B cell (primary cell): ENCODE data around the gene AHNAK. TPM values are rescaled to one million over a fixed set of nuclear protein-coding genes. Genes with fewer than 3 reads are reported as not detected.

Experiments
- ATAC-seq: fragments of 200-7000 bp; cut with Tn5 transposase; one replicate; pipeline ENCODE4 v1.10.0; 2021; ENCODE audit warnings: low read depth, mild to moderate bottlenecking, moderate number of reproducible peaks, moderate library complexity
- CTCF ChIA-PET: fragments of 350-600 bp; sonication (Branson Sonifier 250); formaldehyde crosslinking; loops from one replicate; lab custom pipeline; 2021; ENCODE audit warnings: antibody characterized with exemption, inconsistent platforms; lab: Charles Lee
- POLR2A ChIA-PET: fragments of 350-600 bp; sonication (Branson Sonifier 250); formaldehyde crosslinking; loops from one replicate; lab custom pipeline; 2021; ENCODE audit warnings: antibody characterized with exemption; lab: Charles Lee
- DNase-seq: peaks from one replicate; pipeline ENCODE4 v3.0.0; 2013
- H2AFZ ChIP-seq: 2 replicates; pipeline ENCODE4 v1.6.1; 2012; ENCODE audit warnings: mild to moderate bottlenecking, low read depth, low read length; ENCODE audit not compliant: insufficient read depth, poor library complexity, severe bottlenecking
- H3K27ac ChIP-seq, 2 donors: 1 replicate in 1 of 2; 2 replicates in 1 of 2; pipeline ENCODE4 v1.5.1; 2012 to 2013; ENCODE audit warnings: low read length in 2 of 2, mild to moderate bottlenecking in 2 of 2, moderate library complexity in 1 of 2
- H3K27me3 ChIP-seq, 4 experiments: fragments of 200-600 bp in 1 of 4; sonication (generic) in 1 of 4; replicated peaks in 1 of 4; 1 replicate in 2 of 4; 2 replicates in 2 of 4; pipeline versions ENCODE4 v1.6.1 to v1.7.0; 2013 to 2016; ENCODE audit warnings: low read length in 3 of 4, mild to moderate bottlenecking in 2 of 4, mixed read lengths in 1 of 4, moderate library complexity in 1 of 4; ENCODE audit not compliant: insufficient read depth in 4 of 4, control insufficient read depth in 3 of 4; ENCODE audit errors: control extremely low read depth in 1 of 4
- H3K36me3 ChIP-seq, 2 experiments: replicated peaks in 1 of 2; 1 replicate in 1 of 2; 2 replicates in 1 of 2; pipeline versions ENCODE4 v1.6.1 to v1.7.1; 2013; ENCODE audit warnings: low read length in 1 of 2; ENCODE audit not compliant: insufficient read depth in 2 of 2, control insufficient read depth in 1 of 2; ENCODE audit errors: control extremely low read depth in 1 of 2, extremely low read depth in 1 of 2
- H3K4me1 ChIP-seq, 2 donors: fragments of 200-600 bp in 1 of 2; sonication (generic) in 1 of 2; 1 replicate in 1 of 2; 2 replicates in 1 of 2; pipeline versions ENCODE4 v1.5.1 to v1.6.1; 2013 to 2017; ENCODE audit warnings: low read length in 2 of 2; ENCODE audit not compliant: control insufficient read depth in 2 of 2, insufficient read depth in 2 of 2
- H3K4me2 ChIP-seq: replicated peaks from 2 replicates; pipeline ENCODE3; 2012; ENCODE audit warnings: mild to moderate bottlenecking, low read depth, low read length; ENCODE audit not compliant: poor library complexity, severe bottlenecking
- H3K4me3 ChIP-seq, 5 experiments: fragments of 200-600 bp in 1 of 5; sonication (generic) in 1 of 5; 1 replicate in 3 of 5; 2 replicates in 2 of 5; pipeline versions ENCODE4 v1.5.1 to v1.7.0; 2011 to 2016; ENCODE audit warnings: low read length in 4 of 5, mild to moderate bottlenecking in 4 of 5, low read depth in 2 of 5, control low read depth in 1 of 5, moderate library complexity in 1 of 5; ENCODE audit not compliant: insufficient read depth in 1 of 5; ENCODE audit errors: control extremely low read depth in 1 of 5, extremely low read depth in 1 of 5
- H3K79me2 ChIP-seq: fragments of 200-600 bp; sonication (generic); one replicate; pipeline ENCODE4 v1.6.0; 2016; ENCODE audit warnings: low read length; ENCODE audit not compliant: control insufficient read depth, insufficient read depth
- H3K9ac ChIP-seq: fragments of 200-600 bp; sonication (generic); 2 replicates; pipeline ENCODE4 v1.6.1; 2017; ENCODE audit warnings: mild to moderate bottlenecking, low read length, moderate library complexity
- H3K9me3 ChIP-seq, 3 donors: one replicate each; pipeline versions ENCODE4 v1.6.1 to v1.7.1; 2013; ENCODE audit warnings: low read length in 2 of 3; ENCODE audit not compliant: control insufficient read depth in 2 of 3, insufficient read depth in 1 of 3; ENCODE audit errors: control extremely low read depth in 1 of 3
- H4K20me1 ChIP-seq: 2 replicates; pipeline ENCODE4 v1.6.0; 2012; ENCODE audit warnings: mild to moderate bottlenecking, low read length; ENCODE audit not compliant: insufficient read depth, control insufficient read depth, poor library complexity, severe bottlenecking
- H3K27ac Mint-ChIP-seq: one replicate; pipeline ENCODE4 v1.8.0; 2021; ENCODE audit warnings: mixed read lengths
- H3K27me3 Mint-ChIP-seq: one replicate; pipeline ENCODE4 v1.8.0; 2021; ENCODE audit warnings: mixed read lengths
- H3K4me1 Mint-ChIP-seq: one replicate; pipeline ENCODE4 v1.8.0; 2021; ENCODE audit warnings: mixed read lengths
- H3K4me3 Mint-ChIP-seq: one replicate; pipeline ENCODE4 v1.8.0; 2021; ENCODE audit warnings: mixed read lengths
- H3K9me3 Mint-ChIP-seq: one replicate; pipeline ENCODE4 v1.8.0; 2022; ENCODE audit warnings: mixed read lengths; ENCODE audit not compliant: insufficient read depth
- EZH2 ChIP-seq: IDR thresholded peaks from 2 replicates; pipeline ENCODE4 v1.6.1; 2012; ENCODE audit warnings: borderline replicate concordance, low read depth, mild to moderate bottlenecking, moderate library complexity, low read length; ENCODE audit not compliant: insufficient read depth, poor library complexity, severe bottlenecking
- WGBS: methylation state at CpG from one replicate; pipeline ENCODE4 v1.1.5; 2013; ENCODE audit warnings: missing lambda C conversion rate; ENCODE audit not compliant: insufficient coverage; 5-methylcytosine and 5-hydroxymethylcytosine counted together
- intact Hi-C: fragments of 100-400 bp; cut with micrococcal nuclease; formaldehyde crosslinking; loops from one replicate; pipeline ENCODE4 v1.10.0; 2022
- polyA plus RNA-seq: library from polyadenylated mRNA; depleted of rRNA; stranded (reverse); fragments of >200 nt; gene quantifications from 2 replicates; pipeline ENCODE4 v1.2.3, GENCODE V29; 2012
- total RNA-seq, 2 donors: library from RNA; stranded (reverse); fragments of 120-200 nt in 1 of 2; gene quantifications; 1 replicate in 1 of 2; 2 replicates in 1 of 2; pipeline versions ENCODE4 v1.2.3 to v1.2.4, GENCODE V29; 2013 to 2022
- TF ChIP-seq, protein P1 (sequence below): fragments of 200-600 bp; IDR thresholded peaks from one replicate; pipeline ENCODE4 v1.8.0; 2022; ENCODE audit warnings: antibody characterized with exemption, mild to moderate bottlenecking

The AHNAK gene
- total and polyA plus RNA-seq, 2 donors (not counting 1 experiment from before 2014, with no cell fraction given): 63.7 to 229 TPM

GRCh38 chr11:62420882-62421281 lies 125.7 kb downstream of the AHNAK start:
- H3K27ac ChIP-seq: no peak overlapping the region
- no peaks in the 10 kb centered on the region for H3K79me2 ChIP-seq
- no CpG with 5 or more reads among the region's 3 CpGs for WGBS
- TF ChIP-seq, protein P1, sequence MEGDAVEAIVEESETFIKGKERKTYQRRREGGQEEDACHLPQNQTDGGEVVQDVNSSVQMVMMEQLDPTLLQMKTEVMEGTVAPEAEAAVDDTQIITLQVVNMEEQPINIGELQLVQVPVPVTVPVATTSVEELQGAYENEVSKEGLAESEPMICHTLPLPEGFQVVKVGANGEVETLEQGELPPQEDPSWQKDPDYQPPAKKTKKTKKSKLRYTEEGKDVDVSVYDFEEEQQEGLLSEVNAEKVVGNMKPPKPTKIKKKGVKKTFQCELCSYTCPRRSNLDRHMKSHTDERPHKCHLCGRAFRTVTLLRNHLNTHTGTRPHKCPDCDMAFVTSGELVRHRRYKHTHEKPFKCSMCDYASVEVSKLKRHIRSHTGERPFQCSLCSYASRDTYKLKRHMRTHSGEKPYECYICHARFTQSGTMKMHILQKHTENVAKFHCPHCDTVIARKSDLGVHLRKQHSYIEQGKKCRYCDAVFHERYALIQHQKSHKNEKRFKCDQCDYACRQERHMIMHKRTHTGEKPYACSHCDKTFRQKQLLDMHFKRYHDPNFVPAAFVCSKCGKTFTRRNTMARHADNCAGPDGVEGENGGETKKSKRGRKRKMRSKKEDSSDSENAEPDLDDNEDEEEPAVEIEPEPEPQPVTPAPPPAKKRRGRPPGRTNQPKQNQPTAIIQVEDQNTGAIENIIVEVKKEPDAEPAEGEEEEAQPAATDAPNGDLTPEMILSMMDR: no peak
- no peak for TF ChIP-seq EZH2
- H3K4me1 Mint-ChIP-seq: peaks cover 3% of the 10 kb centered on the region
- H4K20me1 ChIP-seq: no peaks in the 10 kb centered on the region
- no peak for ATAC-seq
- H3K4me3 Mint-ChIP-seq: no peak overlapping the region
- ChIA-PET CTCF (interaction anchor here (10.8 to 11.8 kb wide), 2 partner anchors 120 to 139 kb away, joined by 207 to 339 read pairs; no protein-coding TSS in a partner anchor), POLR2A (interaction anchor here (0.5 kb wide), 1 partner anchor 24 kb away, joined by 3 read pairs; no protein-coding TSS in a partner anchor)
- peaks cover 4 to 7% of the 10 kb centered on the region in 2 donors for H3K4me1 ChIP-seq
- no peak for DNase-seq
- H2AFZ ChIP-seq: no peak overlapping the region
- no peak overlapping the region for H3K27ac Mint-ChIP-seq
- H3K36me3 ChIP-seq: no peaks in the 10 kb centered on the region
- H3K9me3 ChIP-seq: no peaks in the 10 kb centered on the region
- H3K4me3 ChIP-seq: no peak overlapping the region
- no peak overlapping the region for H3K4me2 ChIP-seq
- intact Hi-C loops: loop anchor here (5.0 kb wide), 1 partner anchor 461 kb away; the partner anchor contains the start of gene SLC3A2
- H3K27me3 Mint-ChIP-seq: peaks cover 11% of the 10 kb centered on the region
- peaks cover 0 to 2% (median 0%) of the 10 kb centered on the region in 4 experiments for H3K27me3 ChIP-seq
- no peaks in the 10 kb centered on the region for H3K9me3 Mint-ChIP-seq
- H3K9ac ChIP-seq: no peak overlapping the region

DNA sequence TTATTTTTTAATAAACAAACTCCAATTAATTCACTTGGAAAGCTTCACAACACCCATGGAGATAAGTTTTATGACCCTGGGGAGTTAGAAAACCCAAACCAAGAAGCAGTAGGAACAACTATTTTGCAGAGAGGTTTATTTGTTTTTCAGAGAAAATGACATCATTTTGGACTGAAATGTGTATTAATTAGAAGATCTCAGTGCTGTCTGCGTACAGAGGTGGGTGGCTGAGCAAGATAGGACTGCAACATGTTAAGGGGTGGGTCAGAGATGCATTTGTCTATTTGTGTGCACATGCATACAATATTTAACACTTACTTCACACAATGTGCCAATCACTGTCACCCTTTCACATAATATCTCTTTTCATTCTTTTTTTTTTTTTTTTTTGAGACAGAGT lies 126.7 kb downstream of the AHNAK start:
- peaks cover 11% of the 10 kb centered on the region for H3K27me3 Mint-ChIP-seq
- Histone ChIP-seq H3K9me3 (no peaks in the 10 kb centered on the region), H3K79me2 (no peaks in the 10 kb centered on the region), H3K4me2 (no peak overlapping the region), H3K36me3 (no peaks in the 10 kb centered on the region), H4K20me1 (no peaks in the 10 kb centered on the region), H3K9ac (no peak overlapping the region), H3K4me1 (peaks cover 4 to 6% of the 10 kb centered on the region in 2 donors), H3K27me3 (peaks cover 0 to 2% (median 0%) of the 10 kb centered on the region in 4 experiments), H3K4me3 (no peak overlapping the region), H3K27ac (no peak overlapping the region), H2AFZ (no peak overlapping the region)
- WGBS: 80% methylated on average over 1 of the region's 1 CpG
- peaks cover 3% of the 10 kb centered on the region for H3K4me1 Mint-ChIP-seq
- intact Hi-C loops: loop anchor here (5.0 kb wide), 1 partner anchor 462 kb away; the partner anchor contains the start of gene SLC3A2
- no peaks in the 10 kb centered on the region for H3K9me3 Mint-ChIP-seq
- no peak for DNase-seq
- no peak for ATAC-seq
- no peak overlapping the region for H3K4me3 Mint-ChIP-seq
- POLR2A ChIA-PET: no interaction called here
- H3K27ac Mint-ChIP-seq: no peak overlapping the region
- TF ChIP-seq, protein P1: no peak
- TF ChIP-seq EZH2: no peak
- CTCF ChIA-PET: interaction anchor here (1.3 to 11.8 kb wide), 3 partner anchors 9 to 140 kb away, joined by 3 to 339 read pairs (median 207); no protein-coding TSS in a partner anchor
